ENCODE measurements around the gene ZNF185.

ZNF185 gene

GRCh38 chrX:152897222-152898131 is at the start of gene ZNF185:
ZNF185 (plus strand) TSS chrX:152898067; CDS start chrX:152914490, 16,423 bp downstream.
- DNase-seq (ENCODE audit: low read depth in 2 of 2), result no peak

- no peak for DNase-seq (ENCODE audit: low read depth in 2 of 2)
Observed at GRCh38 chrX:152850465-152850864, 47.4 kb upstream of the ZNF185 start.

- DNase-seq (ENCODE audit: low read depth in 2 of 2), result no peak
Observed at GRCh38 chrX:152853986-152854385, 43.9 kb upstream of the ZNF185 start.

GRCh38 chrX:152861116-152861515 is 36.8 kb upstream of the ZNF185 start:
- no peak for DNase-seq (ENCODE audit: low read depth in 2 of 2)

- no peak for DNase-seq (ENCODE audit: low read depth in 2 of 2)
Observed at GRCh38 chrX:152861826-152862225, 36.0 kb upstream of the ZNF185 start.

GRCh38 chrX:152865232-152865920 is 32.5 kb upstream of the ZNF185 start:
- no peak for DNase-seq (ENCODE audit: low read depth in 2 of 2)

GRCh38 chrX:152866386-152866785 is 31.5 kb upstream of the ZNF185 start:
- DNase-seq (ENCODE audit: low read depth in 2 of 2), result no peak

- no peak for DNase-seq (ENCODE audit: low read depth in 2 of 2)
Observed at GRCh38 chrX:152869972-152870371, 27.9 kb upstream of the ZNF185 start.

GRCh38 chrX:152871260-152871659 is 26.6 kb upstream of the ZNF185 start:
- no peak for DNase-seq (ENCODE audit: low read depth in 2 of 2)

GRCh38 chrX:152872522-152872921 is 25.3 kb upstream of the ZNF185 start:
- DNase-seq (ENCODE audit: low read depth in 2 of 2), result no peak

- no peak for DNase-seq (ENCODE audit: low read depth in 2 of 2)
Observed at GRCh38 chrX:152873361-152873760, 24.5 kb upstream of the ZNF185 start.

- DNase-seq (ENCODE audit: low read depth in 2 of 2), result no peak
Observed at GRCh38 chrX:152876931-152877840, 20.7 kb upstream of the ZNF185 start.

GRCh38 chrX:152878976-152879755 is 18.7 kb upstream of the ZNF185 start:
- no peak for DNase-seq (ENCODE audit: low read depth in 2 of 2)

- DNase-seq (ENCODE audit: low read depth in 2 of 2), result no peak
Observed at GRCh38 chrX:152881289-152881688, 16.6 kb upstream of the ZNF185 start.

- no peak for DNase-seq (ENCODE audit: low read depth in 2 of 2)
Observed at GRCh38 chrX:152884171-152884570, 13.7 kb upstream of the ZNF185 start.

GRCh38 chrX:152886716-152887115 is 11.2 kb upstream of the ZNF185 start:
- no peak for DNase-seq (ENCODE audit: low read depth in 2 of 2)

GRCh38 chrX:152892499-152892898 is 5.4 kb upstream of the ZNF185 start:
- no peak for DNase-seq (ENCODE audit: low read depth in 2 of 2)

GRCh38 chrX:152892999-152893891 is 4.6 kb upstream of the ZNF185 start:
- DNase-seq (ENCODE audit: low read depth in 2 of 2), result no peak

GRCh38 chrX:152893980-152894610 is 3.8 kb upstream of the ZNF185 start:
- no peak for DNase-seq (ENCODE audit: low read depth in 2 of 2)

GRCh38 chrX:152895121-152895520 is 2.7 kb upstream of the ZNF185 start:
- DNase-seq (ENCODE audit: low read depth in 2 of 2), result no peak

All from stimulated activated CD8-positive, alpha-beta memory T cell treated with anti-CD3 and anti-CD28 coated beads, Interleukin-2, amount 100 ng/mL, for 1 hour (primary cell).